Activated CD8-positive, alpha-beta T cell treated with anti-CD3 and anti-CD28 coated beads for 36 hours (primary cell): ENCODE results near the gene RIN3. TPM values are rescaled to one million over a fixed set of nuclear protein-coding genes. Genes with fewer than 3 reads are reported as not detected.

ENCODE experiments used
- ATAC-seq: fragments of 200-7000 bp; cut with Tn5 transposase; one replicate; pipeline ENCODE4 v1.10.0; 2021; ENCODE audit warnings: mild to moderate bottlenecking, moderate library complexity
- CTCF ChIA-PET: fragments of 350-600 bp; sonication (Branson Sonifier 250); formaldehyde crosslinking; loops from one replicate; lab custom pipeline; 2021; ENCODE audit warnings: antibody characterized with exemption; lab: Charles Lee
- POLR2A ChIA-PET: fragments of 350-600 bp; sonication (Branson Sonifier 250); formaldehyde crosslinking; loops from one replicate; lab custom pipeline; 2021; ENCODE audit warnings: antibody characterized with exemption; lab: Charles Lee
- DNase-seq: peaks from one replicate; pipeline ENCODE4 v3.0.0-alpha.2; 2020
- H3K27ac Mint-ChIP-seq: one replicate; pipeline ENCODE4 v1.8.0; 2021; ENCODE audit warnings: mild to moderate bottlenecking, mixed read lengths
- H3K27me3 Mint-ChIP-seq: one replicate; pipeline ENCODE4 v1.8.0; 2021; ENCODE audit warnings: mixed read lengths
- H3K36me3 Mint-ChIP-seq: one replicate; pipeline ENCODE4 v1.8.0; 2021; ENCODE audit warnings: low read depth, mixed read lengths
- H3K4me1 Mint-ChIP-seq: one replicate; pipeline ENCODE4 v1.8.0; 2021; ENCODE audit warnings: low read depth, mixed read lengths
- H3K4me3 Mint-ChIP-seq: one replicate; pipeline ENCODE4 v1.8.0; 2021; ENCODE audit warnings: mild to moderate bottlenecking, moderate library complexity, mixed read lengths
- H3K9me3 Mint-ChIP-seq: one replicate; pipeline ENCODE4 v1.8.0; 2021; ENCODE audit warnings: mixed read lengths
- intact Hi-C: fragments of 100-400 bp; cut with micrococcal nuclease; formaldehyde crosslinking; loops from one replicate; pipeline ENCODE4 v1.10.0; 2022
- total RNA-seq, 2 experiments: library from RNA; stranded (reverse); gene quantifications; one replicate each; pipeline ENCODE4 v1.2.3, GENCODE V29; 2021
- TF ChIP-seq, protein P1 (sequence below): fragments of 200-600 bp; IDR thresholded peaks from one replicate; pipeline ENCODE4 v1.8.0; 2022; ENCODE audit warnings: antibody characterized with exemption, mild to moderate bottlenecking

The RIN3 gene
- total RNA-seq, 2 experiments from 2014 or later = 61.3 to 62.4 TPM

DNA sequence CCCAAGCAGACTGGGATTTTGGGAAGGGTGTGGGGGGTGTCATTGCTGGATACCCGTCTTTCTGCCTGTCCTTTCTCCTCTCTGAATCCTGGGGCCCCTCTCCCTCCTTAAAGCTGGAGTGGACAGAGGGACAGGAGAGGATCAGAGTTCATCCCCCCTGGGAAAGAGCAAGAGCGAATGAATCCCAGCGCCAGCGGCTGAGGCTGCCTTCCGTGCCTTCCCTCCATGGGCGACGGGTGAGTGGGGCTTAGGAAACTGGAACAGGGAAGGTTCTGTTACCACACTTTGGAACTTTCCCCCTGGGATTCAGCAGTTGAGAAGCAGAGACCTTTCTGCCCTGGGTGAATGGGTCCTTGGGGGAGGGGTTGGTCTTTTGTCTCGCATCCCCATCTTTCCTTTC lies 16.2 kb upstream of the RIN3 start:
- Mint-ChIP-seq H3K27ac (no peak overlapping the region), H3K36me3 (no peaks in the 10 kb centered on the region), H3K9me3 (no peaks in the 10 kb centered on the region), H3K27me3 (no peaks in the 10 kb centered on the region), H3K4me3 (no peak overlapping the region), H3K4me1 (peaks cover 3% of the 10 kb centered on the region)
- ChIA-PET POLR2A (no interaction called here), CTCF (no interaction called here)
- TF ChIP-seq, protein P1, sequence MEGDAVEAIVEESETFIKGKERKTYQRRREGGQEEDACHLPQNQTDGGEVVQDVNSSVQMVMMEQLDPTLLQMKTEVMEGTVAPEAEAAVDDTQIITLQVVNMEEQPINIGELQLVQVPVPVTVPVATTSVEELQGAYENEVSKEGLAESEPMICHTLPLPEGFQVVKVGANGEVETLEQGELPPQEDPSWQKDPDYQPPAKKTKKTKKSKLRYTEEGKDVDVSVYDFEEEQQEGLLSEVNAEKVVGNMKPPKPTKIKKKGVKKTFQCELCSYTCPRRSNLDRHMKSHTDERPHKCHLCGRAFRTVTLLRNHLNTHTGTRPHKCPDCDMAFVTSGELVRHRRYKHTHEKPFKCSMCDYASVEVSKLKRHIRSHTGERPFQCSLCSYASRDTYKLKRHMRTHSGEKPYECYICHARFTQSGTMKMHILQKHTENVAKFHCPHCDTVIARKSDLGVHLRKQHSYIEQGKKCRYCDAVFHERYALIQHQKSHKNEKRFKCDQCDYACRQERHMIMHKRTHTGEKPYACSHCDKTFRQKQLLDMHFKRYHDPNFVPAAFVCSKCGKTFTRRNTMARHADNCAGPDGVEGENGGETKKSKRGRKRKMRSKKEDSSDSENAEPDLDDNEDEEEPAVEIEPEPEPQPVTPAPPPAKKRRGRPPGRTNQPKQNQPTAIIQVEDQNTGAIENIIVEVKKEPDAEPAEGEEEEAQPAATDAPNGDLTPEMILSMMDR = no peak
- DNase-seq (no peak), ATAC-seq (no peak)
- intact Hi-C loops = no loop called here

DNA sequence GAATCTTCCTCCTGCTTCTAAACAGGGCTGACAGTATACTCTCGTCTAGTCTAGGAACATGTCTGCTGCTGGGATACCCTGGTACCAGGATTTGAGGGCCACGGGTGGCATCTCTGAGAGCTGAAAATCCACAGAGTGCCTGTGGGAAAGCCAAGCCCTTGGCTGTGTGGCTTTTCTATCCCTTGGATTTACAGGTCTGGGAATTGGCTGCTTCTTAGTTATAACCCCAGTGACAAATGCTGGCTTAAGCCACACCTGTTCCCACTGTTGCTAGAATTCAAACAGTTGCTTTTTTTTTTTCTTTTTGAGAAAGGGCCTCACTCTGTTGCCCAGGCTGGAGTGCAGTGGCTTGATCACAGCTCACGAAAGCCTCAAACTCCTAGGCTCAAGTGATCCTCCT lies 14.3 kb upstream of the RIN3 start:
- H3K4me1 Mint-ChIP-seq = peaks cover 3% of the 10 kb centered on the region
- intact Hi-C loops = no loop called here
- H3K36me3 Mint-ChIP-seq = no peaks in the 10 kb centered on the region
- DNase-seq (no peak), ATAC-seq (no peak)
- POLR2A ChIA-PET = no interaction called here
- H3K9me3 Mint-ChIP-seq = no peaks in the 10 kb centered on the region
- no peak overlapping the region for H3K4me3 Mint-ChIP-seq
- CTCF ChIA-PET = no interaction called here
- H3K27me3 Mint-ChIP-seq = no peaks in the 10 kb centered on the region
- no peak overlapping the region for H3K27ac Mint-ChIP-seq
- TF ChIP-seq, protein P1 = no peak

DNA sequence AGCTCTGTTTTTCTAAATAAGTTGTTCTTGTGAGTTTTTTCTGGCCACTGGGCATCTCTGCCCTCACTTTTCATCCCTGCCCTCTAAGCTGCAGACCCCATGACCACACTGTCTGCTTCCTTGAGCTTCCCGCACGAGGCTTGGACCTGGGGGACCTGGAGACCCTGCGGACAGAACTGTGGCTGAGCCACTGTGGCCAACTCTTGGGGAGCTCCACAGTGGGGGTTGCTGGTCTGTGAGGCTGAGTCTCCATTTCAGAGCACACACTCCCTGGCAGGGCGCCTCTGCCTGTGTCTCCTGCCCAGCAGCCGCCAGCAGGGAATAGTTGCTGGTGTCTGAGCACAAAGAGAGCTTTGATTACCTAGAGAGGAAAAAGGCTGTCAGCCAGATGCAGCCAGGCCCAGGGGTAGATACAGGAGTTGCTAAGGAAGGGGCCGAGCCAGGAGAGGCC lies 13.1 kb upstream of the RIN3 start:
- Mint-ChIP-seq H3K4me3 (no peak overlapping the region), H3K27me3 (no peaks in the 10 kb centered on the region), H3K36me3 (no peaks in the 10 kb centered on the region), H3K4me1 (no peaks in the 10 kb centered on the region), H3K27ac (no peak overlapping the region), H3K9me3 (no peaks in the 10 kb centered on the region)
- ATAC-seq (no peak), DNase-seq (no peak)
- ChIA-PET CTCF (interaction anchor here (1.9 to 2.0 kb wide), 2 partner anchors 23 to 186 kb away, joined by 5 read pairs; no protein-coding TSS in a partner anchor), POLR2A (interaction anchor here (0.6 kb wide), 1 partner anchor 341 kb away, joined by 3 read pairs; no protein-coding TSS in a partner anchor)
- TF ChIP-seq, protein P1 = no peak
- intact Hi-C loops = no loop called here

DNA sequence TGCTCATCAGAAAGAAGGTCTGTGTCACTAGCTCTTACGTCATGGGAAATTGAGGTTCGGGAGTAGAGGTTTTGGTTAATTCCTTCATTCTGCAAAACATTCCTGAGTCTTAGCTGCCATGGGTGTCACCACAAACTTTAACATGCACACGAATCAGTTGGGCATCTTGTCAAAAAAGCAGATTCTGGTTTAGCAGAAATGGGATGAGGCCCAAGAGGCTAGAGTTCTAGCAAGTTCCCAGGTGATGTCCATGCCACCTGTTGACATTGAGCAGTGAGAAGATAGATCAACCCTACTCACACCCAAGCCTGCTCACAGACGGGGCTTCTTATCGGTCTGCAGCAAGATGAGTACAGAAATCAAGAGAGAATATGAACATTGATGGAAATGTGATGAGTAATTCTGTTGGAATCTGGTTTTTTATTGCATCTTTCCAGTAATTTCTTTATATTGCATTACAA lies 11.7 kb upstream of the RIN3 start:
- H3K36me3 Mint-ChIP-seq = no peaks in the 10 kb centered on the region
- H3K27ac Mint-ChIP-seq = no peak overlapping the region
- TF ChIP-seq, protein P1 = no peak
- ATAC-seq = no peak
- H3K4me1 Mint-ChIP-seq = peaks cover 4% of the 10 kb centered on the region
- no peak for DNase-seq
- H3K4me3 Mint-ChIP-seq = no peak overlapping the region
- no peaks in the 10 kb centered on the region for H3K9me3 Mint-ChIP-seq
- ChIA-PET CTCF (interaction anchor here (1.9 to 2.0 kb wide), 2 partner anchors 24 to 184 kb away, joined by 5 read pairs; no protein-coding TSS in a partner anchor), POLR2A (no interaction called here)
- no peaks in the 10 kb centered on the region for H3K27me3 Mint-ChIP-seq
- intact Hi-C loops = no loop called here

DNA sequence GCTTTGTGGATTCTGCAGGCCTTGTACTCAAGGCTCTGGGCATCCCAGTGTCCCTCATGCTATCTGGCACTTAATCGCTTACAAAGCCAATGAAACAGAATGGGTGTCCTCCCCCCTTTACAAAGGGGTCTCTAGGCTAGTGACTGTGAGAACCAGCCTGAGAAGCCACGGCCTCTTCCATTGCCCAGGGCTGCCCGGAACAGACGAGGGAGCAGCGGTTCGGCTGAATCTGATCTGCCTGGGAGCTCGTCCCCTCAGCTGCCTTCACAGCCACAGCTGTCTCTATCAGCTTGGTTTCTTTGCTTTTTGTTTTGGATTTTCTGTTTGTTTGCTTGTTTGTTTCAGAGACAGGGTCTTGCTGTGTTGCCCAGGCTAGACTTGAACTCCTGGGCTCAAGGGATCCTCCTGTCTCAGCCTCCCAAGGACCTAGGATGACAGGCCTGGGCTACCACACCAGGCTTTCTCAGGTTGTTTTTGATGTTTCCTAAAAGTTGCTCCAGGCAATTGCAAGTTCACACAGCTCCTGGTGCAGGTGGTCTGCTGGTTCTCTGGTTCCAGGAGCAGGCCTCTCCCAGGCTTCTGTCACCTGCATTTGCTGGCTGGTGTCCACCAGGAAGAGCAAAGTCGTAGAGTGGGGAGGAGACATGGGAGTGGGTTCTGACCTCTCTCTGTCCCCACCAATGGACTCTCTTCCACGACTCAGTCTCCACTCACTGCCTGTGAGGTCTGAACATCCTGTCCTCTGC lies 10.9 kb upstream of the RIN3 start:
- intact Hi-C loops = no loop called here
- DNase-seq (no peak), ATAC-seq (no peak)
- CTCF ChIA-PET = no interaction called here
- Mint-ChIP-seq H3K4me3 (no peak overlapping the region), H3K4me1 (peaks cover 8% of the 10 kb centered on the region), H3K27me3 (no peaks in the 10 kb centered on the region), H3K27ac (no peak overlapping the region), H3K36me3 (no peaks in the 10 kb centered on the region), H3K9me3 (no peaks in the 10 kb centered on the region)
- POLR2A ChIA-PET = no interaction called here
- TF ChIP-seq, protein P1 = no peak
